Tibial nerve (tissue), 4 donors: ENCODE data around the gene RASSF1. TPM values are rescaled to one million over a fixed set of nuclear protein-coding genes. Genes with fewer than 3 reads are reported as not detected.

ENCODE experiments used
- DNase-seq, 2 donors: peaks; one replicate each; pipeline ENCODE4 v3.0.0-alpha.2; 2019; ENCODE audit warnings: low spot score in 2 of 2
- H3K27ac ChIP-seq, 4 donors: fragments of 200-600 bp; sonication (generic) in 3 of 4; one replicate each; pipeline ENCODE4 v1.5.1; 2017 to 2019; ENCODE audit warnings: mild to moderate bottlenecking in 1 of 4
- H3K27me3 ChIP-seq, 2 donors: fragments of 200-600 bp; sonication (generic) in 1 of 2; one replicate each; pipeline versions ENCODE4 v1.5.1 to v1.6.0; 2017 to 2019
- H3K36me3 ChIP-seq, 3 donors: fragments of 200-600 bp; sonication (generic); one replicate each; pipeline ENCODE4 v1.5.1; 2018 to 2019
- H3K4me1 ChIP-seq, 4 donors: fragments of 200-600 bp; sonication (generic) in 3 of 4; one replicate each; pipeline ENCODE4 v1.5.1; 2017 to 2019
- H3K4me3 ChIP-seq, 4 donors: fragments of 200-600 bp; sonication (generic) in 3 of 4; one replicate each; pipeline ENCODE4 v1.5.1; 2017 to 2019; ENCODE audit warnings: mild to moderate bottlenecking in 1 of 4, moderate library complexity in 1 of 4
- H3K9me3 ChIP-seq, 4 donors: fragments of 200-600 bp; sonication (generic) in 3 of 4; one replicate each; pipeline ENCODE4 v1.5.1; 2017 to 2019
- EP300 ChIP-seq, 2 donors: sonication (generic); formaldehyde crosslinking; IDR thresholded peaks; one replicate each; pipeline ENCODE4 v1.6.1; 2017; ENCODE audit warnings: antibody characterized with exemption in 2 of 2, mild to moderate bottlenecking in 1 of 2
- POLR2A ChIP-seq, 2 donors: fragments of 450-650 bp; IDR thresholded peaks; one replicate each; pipeline ENCODE4 v1.6.1; 2017; ENCODE audit warnings: antibody characterized with exemption in 2 of 2, mild to moderate bottlenecking in 2 of 2, moderate library complexity in 2 of 2
- WGBS, 2 donors: methylation state at CpG; one replicate each; pipeline ENCODE4 v1.1.5; 2018; 5-methylcytosine and 5-hydroxymethylcytosine counted together
- total RNA-seq, 4 donors: library from RNA; depleted of rRNA; stranded (reverse); fragments of >200 nt; gene quantifications; one replicate each; pipeline ENCODE4 v1.1.0, GENCODE V29; 2016
- TF ChIP-seq, protein P1 (sequence below), 5 experiments: fragments of 200-600 bp in 3 of 5; fragments of 450-650 bp in 2 of 5; sonication (generic) in 3 of 5; IDR thresholded peaks; one replicate each; pipeline ENCODE4 v1.5.1; 2016 to 2019; ENCODE audit warnings: antibody characterized with exemption in 5 of 5, mild to moderate bottlenecking in 3 of 5, moderate library complexity in 2 of 5

The RASSF1 gene
- total RNA-seq, 4 donors from 2014 or later = 77.4 to 99.0 (median 82.6) TPM

DNA sequence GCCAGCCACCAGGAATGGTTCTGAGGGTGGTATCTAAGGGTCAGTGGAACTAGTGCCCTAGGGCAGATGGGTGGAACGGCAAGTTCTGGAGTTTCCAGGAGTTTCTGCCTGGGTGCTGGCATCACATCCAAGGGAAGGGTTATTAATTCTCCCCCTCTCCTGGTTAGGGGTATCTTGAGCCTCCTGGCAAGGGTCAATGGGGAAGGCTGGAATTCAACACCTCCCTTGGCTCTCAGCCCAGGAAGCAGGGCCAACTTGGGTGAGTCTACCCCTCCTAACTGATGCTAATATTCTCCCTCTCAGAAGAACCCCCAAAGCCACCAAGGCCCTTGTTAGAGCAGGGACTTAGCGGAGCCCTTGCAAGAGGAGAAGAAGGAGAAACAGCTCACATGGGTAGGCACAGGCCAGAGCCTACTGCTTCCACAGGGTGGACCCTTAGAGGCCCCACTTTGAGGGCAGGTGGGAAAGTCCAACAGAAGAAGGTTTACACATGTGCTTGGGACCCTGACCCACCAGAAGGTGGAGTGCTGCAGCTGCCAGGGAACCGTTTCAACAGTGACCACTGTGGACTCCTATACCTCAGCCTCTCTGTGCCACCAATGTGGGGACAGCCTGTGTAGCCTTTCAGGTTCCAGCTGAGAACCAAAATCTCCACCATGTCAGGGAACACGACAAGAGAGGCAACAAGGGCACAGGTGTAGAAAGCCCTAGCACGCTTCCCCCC lies 15.4 kb upstream of the RASSF1 start:
- H3K27ac ChIP-seq = peak overlapping the region in 2 of 4 donors; percentile 24 to 97
- no peak for DNase-seq
- H3K4me3 ChIP-seq = peak overlapping the region in 2 of 4 donors; percentile 22 to 98
- peaks cover 8 to 69% (median 41%) of the 10 kb centered on the region in 4 donors for H3K4me1 ChIP-seq
- H3K36me3 ChIP-seq = peaks cover 0 to 51% (median 12%) of the 10 kb centered on the region in 3 donors
- no peaks in the 10 kb centered on the region for H3K9me3 ChIP-seq
- no peak for TF ChIP-seq POLR2A (IDR thresholded peaks at IDR 0.05)
- TF ChIP-seq EP300 (IDR thresholded peaks at IDR 0.05) = no peak
- TF ChIP-seq, protein P1, sequence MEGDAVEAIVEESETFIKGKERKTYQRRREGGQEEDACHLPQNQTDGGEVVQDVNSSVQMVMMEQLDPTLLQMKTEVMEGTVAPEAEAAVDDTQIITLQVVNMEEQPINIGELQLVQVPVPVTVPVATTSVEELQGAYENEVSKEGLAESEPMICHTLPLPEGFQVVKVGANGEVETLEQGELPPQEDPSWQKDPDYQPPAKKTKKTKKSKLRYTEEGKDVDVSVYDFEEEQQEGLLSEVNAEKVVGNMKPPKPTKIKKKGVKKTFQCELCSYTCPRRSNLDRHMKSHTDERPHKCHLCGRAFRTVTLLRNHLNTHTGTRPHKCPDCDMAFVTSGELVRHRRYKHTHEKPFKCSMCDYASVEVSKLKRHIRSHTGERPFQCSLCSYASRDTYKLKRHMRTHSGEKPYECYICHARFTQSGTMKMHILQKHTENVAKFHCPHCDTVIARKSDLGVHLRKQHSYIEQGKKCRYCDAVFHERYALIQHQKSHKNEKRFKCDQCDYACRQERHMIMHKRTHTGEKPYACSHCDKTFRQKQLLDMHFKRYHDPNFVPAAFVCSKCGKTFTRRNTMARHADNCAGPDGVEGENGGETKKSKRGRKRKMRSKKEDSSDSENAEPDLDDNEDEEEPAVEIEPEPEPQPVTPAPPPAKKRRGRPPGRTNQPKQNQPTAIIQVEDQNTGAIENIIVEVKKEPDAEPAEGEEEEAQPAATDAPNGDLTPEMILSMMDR (IDR thresholded peaks at IDR 0.05) = no peak
- WGBS, 2 donors = 51 to 68% methylated on average over 4 to 5 of the region's 5 CpGs
- no peaks in the 10 kb centered on the region for H3K27me3 ChIP-seq

DNA sequence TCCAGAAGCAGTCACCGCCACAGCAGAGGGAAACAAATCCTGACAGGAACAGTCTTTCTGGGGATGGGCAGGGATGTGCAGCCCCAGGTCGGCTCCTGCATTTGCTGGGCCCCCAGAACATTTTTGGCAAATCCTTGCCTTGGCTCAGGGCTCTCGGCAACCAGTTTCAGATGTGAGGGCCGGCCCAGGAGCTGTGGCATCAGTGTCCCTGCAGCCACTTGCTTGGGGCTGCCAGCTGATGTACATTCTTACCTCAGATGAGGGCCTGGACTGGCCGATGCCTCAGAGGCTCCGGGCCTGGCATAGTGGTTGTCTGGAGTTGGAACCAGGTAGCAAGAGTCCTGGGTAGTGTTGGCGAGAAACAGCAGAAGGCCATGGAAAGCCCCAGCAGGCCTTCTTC lies 14.2 kb upstream of the RASSF1 start:
- no peaks in the 10 kb centered on the region for H3K27me3 ChIP-seq
- no peaks in the 10 kb centered on the region for H3K9me3 ChIP-seq
- H3K36me3 ChIP-seq = peaks cover 0 to 51% (median 12%) of the 10 kb centered on the region in 3 donors
- peaks cover 8 to 75% (median 45%) of the 10 kb centered on the region in 4 donors for H3K4me1 ChIP-seq
- TF ChIP-seq, protein P1 (IDR thresholded peaks at IDR 0.05) = no peak
- TF ChIP-seq POLR2A (IDR thresholded peaks at IDR 0.05) = no peak
- no peak for TF ChIP-seq EP300 (IDR thresholded peaks at IDR 0.05)
- no peak overlapping the region for H3K27ac ChIP-seq
- 83 to 98% methylated on average over 5 to 7 of the region's 7 CpGs for WGBS, 2 donors
- DNase-seq = no peak
- H3K4me3 ChIP-seq = no peak overlapping the region

DNA sequence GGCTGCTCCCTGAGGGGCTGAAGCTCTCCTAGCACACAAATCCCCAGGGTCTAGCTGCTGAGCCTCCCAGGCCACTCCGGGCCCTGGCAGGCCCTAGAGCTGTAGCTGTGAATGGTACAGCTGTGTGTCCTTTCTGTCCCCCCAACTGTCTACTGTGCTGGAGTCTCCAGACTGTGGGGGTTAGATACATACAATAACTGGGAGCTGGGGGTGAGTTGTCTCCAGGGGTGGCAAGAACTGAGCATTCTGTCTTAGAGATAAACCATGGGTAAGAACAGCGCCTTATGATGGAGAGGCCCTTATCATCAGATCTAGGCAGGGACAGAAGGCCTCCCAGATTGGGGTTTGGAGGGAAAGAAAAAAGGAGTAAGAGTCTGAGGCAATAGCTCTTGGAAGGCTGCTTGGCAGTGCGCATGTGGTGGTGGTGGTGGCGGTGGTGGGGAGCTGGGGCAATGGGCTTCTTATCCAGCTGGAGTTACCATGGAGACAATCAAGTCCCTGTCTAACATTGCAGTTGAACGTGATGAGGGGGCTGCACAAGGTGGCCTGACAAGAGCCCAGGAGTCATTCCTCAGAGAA lies 13.6 kb upstream of the RASSF1 start:
- no peak for TF ChIP-seq POLR2A (IDR thresholded peaks at IDR 0.05)
- no peak for TF ChIP-seq EP300 (IDR thresholded peaks at IDR 0.05)
- TF ChIP-seq, protein P1 (IDR thresholded peaks at IDR 0.05) = no peak
- H3K27ac ChIP-seq = no peak overlapping the region
- WGBS, 2 donors = 76 to 79% methylated on average over 5 of the region's 5 CpGs
- no peaks in the 10 kb centered on the region for H3K9me3 ChIP-seq
- H3K4me3 ChIP-seq = no peak overlapping the region
- no peaks in the 10 kb centered on the region for H3K27me3 ChIP-seq
- H3K4me1 ChIP-seq = peaks cover 8 to 81% (median 49%) of the 10 kb centered on the region in 4 donors
- no peak for DNase-seq
- peaks cover 0 to 53% (median 12%) of the 10 kb centered on the region in 3 donors for H3K36me3 ChIP-seq

DNA sequence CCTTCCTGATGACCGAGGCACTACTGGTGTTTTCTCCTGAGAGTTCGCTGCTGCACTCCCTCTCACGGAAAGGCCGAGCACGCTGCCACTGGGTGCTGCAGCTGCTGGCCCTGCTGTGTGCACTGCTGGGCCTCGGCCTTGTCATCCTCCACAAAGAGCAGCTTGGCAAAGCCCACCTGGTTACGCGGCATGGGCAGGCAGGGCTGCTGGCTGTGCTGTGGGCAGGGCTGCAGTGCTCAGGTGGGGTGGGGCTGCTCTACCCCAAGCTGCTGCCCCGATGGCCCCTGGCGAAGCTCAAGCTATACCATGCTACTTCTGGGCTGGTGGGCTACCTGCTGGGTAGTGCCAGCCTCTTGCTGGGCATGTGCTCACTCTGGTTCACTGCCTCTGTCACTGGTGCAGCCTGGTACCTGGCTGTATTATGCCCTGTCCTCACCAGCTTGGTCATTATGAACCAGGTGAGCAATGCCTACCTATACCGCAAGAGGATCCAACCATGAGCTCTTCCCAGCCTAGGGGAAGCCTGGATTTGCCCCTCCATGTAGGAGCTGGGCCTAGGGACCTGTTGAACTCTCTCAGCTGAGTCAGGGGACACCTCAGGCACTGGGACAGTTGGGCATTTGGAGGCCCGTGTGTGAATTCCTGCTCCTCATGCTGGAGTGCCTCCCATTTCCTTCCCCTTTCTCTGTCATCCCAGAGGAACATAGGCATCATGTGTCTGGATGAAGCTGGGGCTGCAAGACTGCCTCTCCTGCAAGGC lies 12.8 kb upstream of the RASSF1 start:
- WGBS, 2 donors = 74 to 79% methylated on average over 8 to 10 of the region's 12 CpGs
- Histone ChIP-seq H3K4me1 (peaks cover 8 to 83% (median 50%) of the 10 kb centered on the region in 4 donors), H3K27me3 (no peaks in the 10 kb centered on the region), H3K9me3 (no peaks in the 10 kb centered on the region), H3K27ac (no peak overlapping the region), H3K36me3 (peaks cover 0 to 62% (median 12%) of the 10 kb centered on the region in 3 donors), H3K4me3 (no peak overlapping the region)
- DNase-seq = no peak
- no peak for TF ChIP-seq EP300 (IDR thresholded peaks at IDR 0.05)
- TF ChIP-seq, protein P1 (IDR thresholded peaks at IDR 0.05) = no peak
- TF ChIP-seq POLR2A (IDR thresholded peaks at IDR 0.05) = no peak
